NCI-H526 (cell line): ENCODE data around the gene CATSPER1.
"Not testable (repeated sequence)": the region's sequence is repeated elsewhere in the genome, so short reads cannot be mapped to it uniquely, and the experiment has no call there.

Experiments
- DNase-seq, 2 experiments: peaks; one replicate each; lab custom pipeline; 2025; lab: John Stamatoyannopoulos, UW

Gene CATSPER1

DNA sequence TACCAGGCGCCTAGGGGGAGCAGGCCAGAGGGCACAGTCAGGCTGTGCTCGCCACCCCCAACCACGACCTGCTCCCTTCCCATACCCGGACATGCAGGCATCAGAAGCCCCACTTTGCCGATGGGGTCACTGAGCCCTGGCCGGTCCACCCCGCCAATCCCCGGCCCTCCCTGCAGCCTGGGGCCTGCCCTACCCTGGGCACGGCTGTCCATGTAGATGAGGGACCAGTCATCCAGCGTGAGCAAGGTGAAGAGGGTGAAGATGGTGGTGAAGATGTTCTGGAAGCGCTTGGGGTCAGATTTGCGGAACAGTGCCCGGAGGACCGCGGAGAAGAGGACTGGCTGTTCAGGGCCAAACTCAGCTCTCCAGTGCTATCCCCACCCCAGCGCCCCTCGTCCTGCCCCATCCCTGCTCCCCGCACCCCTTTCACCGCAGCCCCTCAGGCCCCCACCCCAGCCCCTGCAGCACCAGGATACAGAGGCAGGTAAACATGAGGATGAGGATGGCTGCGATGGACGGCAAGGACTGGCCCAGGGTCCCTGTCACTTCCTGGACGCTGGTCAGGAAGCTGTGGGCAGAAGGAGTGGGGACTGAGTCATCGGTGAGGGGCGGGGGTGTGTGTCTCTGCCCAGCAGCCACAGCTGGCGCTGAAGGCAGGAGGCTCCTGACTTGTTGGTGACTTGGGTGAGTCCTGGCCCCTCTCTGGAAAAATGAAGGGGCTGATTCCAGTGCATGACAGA, 5.5 kb downstream of the CATSPER1 start:
- DNase-seq = no peak

GRCh38 chr11:66020212-66020611, 6.1 kb downstream of the CATSPER1 start:
- no peak for DNase-seq

GRCh38 chr11:66017321-66017720, 9.0 kb downstream of the CATSPER1 start:
- no peak for DNase-seq

DNA sequence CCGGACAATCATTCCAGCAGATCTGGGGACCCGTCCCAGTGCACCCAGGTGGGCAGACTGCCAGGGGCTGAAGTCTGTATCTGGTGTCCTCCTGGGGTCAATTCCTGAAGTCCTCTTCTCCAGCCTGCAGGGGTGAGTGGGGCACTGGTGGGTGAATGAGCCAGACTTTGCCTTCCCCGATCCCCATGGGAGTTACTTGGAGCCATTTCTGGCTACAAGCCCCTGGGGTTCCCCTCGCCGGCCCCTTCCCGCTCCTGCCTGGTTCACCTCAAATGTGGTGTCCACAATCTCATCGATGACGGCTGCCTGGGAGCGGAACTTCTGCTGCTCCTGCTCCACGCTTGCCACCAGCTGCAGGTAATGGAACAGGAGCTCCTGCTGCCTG, 9.5 kb downstream of the CATSPER1 start:
- no peak for DNase-seq

GRCh38 chr11:66015936-66016792, 10.1 kb downstream of the CATSPER1 start:
- no peak for DNase-seq

GRCh38 chr11:66015454-66015881, 10.8 kb downstream of the CATSPER1 start:
- DNase-seq = no peak

- no peak for DNase-seq
Observed at GRCh38 chr11:66014804-66015453, 11.3 kb downstream of the CATSPER1 start.

GRCh38 chr11:66013762-66014100, 12.5 kb downstream of the CATSPER1 start:
- no peak for DNase-seq

DNA sequence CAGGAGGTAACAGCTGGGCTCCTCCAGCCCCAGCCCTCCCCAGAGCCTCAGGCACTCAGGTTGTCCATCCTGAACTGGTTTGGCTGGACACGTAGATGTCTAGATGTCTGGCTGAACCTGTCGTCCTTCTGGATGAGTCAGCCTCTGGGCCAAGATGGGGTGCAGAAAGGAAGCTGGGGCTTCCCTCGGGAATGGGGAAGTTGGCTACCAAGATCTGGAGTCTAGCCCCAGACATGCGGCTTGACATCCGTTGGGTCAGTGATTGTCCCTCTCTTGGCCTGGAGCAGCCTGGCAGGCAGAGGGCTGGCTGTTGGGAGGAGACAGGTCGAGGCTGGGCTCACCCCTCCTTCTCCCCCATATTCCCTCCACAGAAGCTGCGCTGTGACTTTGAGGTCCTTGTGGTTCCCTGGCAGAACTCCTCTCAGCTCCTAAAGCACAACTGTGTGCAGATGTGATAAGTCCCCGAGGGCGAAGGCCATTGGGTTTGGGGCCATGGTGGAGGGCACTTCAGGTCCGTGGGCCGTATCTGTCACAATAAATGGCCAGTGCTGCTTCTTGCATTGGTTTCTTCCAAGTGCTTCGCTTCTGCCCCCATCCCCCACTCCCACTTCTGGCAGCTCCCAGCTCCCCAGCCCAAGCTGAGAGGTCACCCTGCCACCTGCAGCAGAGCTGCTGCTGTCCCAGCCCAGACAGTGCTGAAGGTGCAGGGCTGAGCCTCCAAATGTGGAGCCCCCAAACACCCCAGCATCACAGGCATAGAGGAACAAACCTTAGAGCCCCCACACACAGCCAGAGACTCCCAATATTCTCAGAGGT, 13.1 kb downstream of the CATSPER1 start:
- DNase-seq = no peak

DNA sequence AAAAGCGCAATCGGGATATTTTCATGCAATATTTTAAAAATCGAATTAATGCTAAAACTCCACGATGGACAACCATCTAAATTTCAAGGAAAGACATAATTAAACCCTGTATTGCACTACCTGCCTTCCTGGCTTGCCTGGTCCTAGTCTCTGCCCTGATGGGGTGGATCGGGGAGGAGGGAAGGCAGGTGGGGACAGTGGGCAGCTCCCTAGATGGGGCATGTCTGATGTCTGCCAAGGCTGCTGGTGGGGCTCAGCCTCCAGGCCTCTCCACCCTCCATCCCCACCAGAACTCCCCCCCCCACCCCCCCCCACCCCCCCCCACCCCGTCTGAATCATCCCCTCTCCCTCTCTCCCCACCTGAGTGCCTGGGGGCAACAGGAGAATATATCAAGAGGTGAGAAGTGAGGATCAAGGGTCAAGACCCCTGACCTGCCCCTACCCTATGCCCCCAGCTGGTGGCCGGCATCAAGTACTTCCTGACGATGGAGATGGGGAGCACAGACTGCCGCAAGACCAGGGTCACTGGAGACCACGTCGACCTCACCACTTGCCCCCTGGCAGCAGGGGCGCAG, 13.8 kb downstream of the CATSPER1 start:
- no peak for DNase-seq

- DNase-seq = peak in 1 of 2 experiments; percentile 56
Observed at GRCh38 chr11:66011785-66012303, 14.4 kb downstream of the CATSPER1 start, which contains the start of gene CST6. Gene CST6, plus strand, starts transcription at chr11:66012008. Its CDS starts 37 bp downstream, at chr11:66012045.

GRCh38 chr11:66011239-66011784, 15.0 kb downstream of the CATSPER1 start:
- no peak for DNase-seq

DNA sequence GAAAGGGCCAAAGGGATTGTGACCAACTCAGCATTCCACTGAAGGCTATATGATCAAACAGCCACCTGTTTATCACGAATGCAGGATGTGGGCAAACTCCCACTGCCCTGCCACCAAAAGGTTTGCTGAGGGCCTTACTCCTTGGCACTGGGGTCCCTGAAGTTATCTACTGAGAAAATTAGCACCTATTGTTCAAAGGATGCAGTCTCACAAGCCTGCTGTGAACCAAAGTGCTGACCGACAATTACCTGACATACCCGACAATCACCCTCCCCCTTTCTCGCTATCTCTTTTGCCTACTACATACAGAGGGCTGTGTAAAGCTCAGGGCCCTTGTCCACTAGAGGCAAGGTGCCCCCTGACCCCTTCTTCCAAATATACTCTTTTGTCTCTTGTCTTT, 16.2 kb downstream of the CATSPER1 start:
- DNase-seq = not testable (repeated sequence)

GRCh38 chr11:66008468-66009101, 17.7 kb downstream of the CATSPER1 start:
- DNase-seq = no peak

- DNase-seq = no peak
Observed at GRCh38 chr11:66008095-66008467, 18.2 kb downstream of the CATSPER1 start.

DNA sequence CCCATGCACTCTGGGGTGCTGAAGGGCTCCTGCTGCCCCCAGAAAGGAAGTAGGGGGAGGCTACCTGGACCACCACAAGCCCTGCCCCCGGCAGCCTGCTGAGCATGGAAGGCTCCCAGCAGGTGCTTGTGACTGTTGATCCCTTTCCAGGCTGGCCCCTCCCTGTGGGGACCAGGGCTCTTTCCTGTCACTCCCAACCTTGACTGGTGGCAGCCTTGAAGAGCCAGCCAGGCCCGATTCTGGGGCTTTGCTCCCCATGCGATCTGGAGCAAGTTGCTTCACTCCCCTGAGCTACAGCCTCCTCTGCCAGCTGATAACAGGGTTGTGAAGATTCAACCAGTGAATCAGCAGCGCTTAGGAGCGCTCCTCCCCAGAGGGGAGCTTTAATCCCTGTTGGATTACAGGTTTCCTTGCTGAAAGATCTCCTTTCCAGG, 19.1 kb downstream of the CATSPER1 start:
- DNase-seq = no peak

DNA sequence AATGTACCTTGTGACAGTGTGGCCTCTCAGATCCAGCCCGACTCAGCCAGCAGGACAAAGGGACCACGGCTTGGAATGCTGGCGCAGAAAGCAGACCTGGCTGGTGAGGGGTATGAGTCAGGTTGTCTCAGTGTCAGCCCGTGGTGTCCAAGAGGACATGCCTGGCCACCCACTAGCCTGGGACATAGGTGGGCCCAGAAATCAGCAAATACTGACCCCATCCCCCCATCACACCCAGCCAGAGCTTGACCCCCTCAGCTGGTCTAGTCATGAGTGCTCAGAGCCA, 19.4 kb downstream of the CATSPER1 start:
- DNase-seq = no peak

DNA sequence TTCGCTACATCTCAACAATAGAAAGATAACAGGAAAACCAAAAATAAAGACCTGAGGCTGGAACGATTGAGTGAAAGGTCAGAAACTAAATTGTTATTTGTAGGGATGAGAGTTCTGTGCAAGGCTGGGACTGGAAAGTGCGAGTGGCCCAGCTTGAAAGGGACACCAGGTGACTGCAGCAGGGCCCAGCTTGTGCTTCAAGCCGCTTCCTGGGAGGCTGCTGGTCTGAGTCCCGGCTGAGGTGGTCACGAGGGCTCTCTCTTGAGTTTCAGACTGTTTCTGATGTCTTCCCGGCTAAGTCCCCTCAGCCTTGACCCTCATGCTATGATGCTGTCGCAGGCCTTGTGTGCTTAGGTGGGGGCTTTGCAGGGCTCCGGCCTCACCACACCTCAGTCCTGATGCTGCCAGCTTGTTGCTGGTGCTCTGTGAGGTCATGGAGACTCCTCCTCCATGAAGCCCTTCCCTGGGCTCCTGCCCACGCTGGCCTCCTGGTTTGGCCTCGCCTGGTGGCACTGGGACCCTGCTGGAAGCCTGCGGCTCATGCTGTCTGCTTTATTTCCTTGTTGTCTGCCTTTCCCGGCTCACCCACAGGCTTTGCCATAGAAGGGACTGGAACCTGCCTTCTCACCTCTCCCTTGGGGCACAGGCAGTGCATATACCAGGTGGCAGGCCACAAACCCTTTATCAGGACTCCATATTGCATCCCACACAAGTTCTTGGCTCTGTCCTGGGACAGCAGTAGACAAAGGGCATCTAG, 20.0 kb downstream of the CATSPER1 start:
- DNase-seq = no peak

DNA sequence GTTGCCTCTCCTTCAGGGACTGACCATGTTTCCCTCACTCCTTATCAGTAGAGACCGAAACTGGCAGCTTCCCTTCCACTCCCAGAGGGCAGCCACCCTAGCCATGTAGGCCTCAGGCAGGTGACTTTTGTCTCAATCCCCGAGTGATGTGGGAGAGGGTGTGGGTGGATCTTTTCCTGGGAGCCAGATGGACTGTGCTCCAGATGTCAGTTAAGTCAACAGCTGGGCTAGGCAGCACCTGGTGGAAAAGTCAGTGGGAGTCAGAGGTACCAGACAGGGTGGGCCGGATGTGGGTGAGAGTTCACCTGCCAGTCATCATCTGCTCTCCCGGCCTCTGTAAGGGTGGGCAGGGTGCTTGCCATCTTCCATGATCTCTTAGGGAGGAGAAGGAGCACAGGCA, 22.1 kb downstream of the CATSPER1 start:
- DNase-seq = no peak

DNA sequence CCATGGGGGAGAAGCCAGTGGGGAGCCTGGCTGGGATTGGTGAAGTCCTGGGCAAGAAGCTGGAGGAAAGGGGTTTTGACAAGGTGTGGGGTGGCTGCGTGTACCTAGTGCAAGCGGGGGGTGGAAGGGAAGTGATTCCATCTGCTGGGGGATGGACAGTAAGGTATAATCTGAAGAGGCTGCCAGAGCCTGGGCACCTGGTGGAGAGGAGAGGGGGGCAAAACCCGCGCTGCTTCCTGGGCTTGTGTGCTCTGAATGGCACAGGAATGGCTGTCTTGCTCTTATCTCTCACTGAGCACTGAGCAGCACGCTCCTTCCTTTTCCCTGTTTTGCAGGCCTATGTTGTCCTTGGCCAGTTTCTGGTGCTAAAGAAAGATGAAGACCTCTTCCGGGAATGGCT, 23.0 kb downstream of the CATSPER1 start:
- no peak for DNase-seq
